GM18505 (cell line): ENCODE data around the gene LMCD1.

ENCODE experiments used
- ATAC-seq: cut with Tn5 transposase; IDR thresholded peaks from one replicate; pipeline ENCODE4 v1.9.1; 2021; ENCODE audit not compliant: unreplicated experiment
- POLR2A ChIP-seq: IDR thresholded peaks from 4 replicates; pipeline ENCODE4 v1.6.1; 2011; ENCODE audit warnings: borderline replicate concordance; ENCODE audit not compliant: insufficient read depth, insufficient read length; ENCODE audit errors: extremely low read depth

LMCD1 gene

DNA sequence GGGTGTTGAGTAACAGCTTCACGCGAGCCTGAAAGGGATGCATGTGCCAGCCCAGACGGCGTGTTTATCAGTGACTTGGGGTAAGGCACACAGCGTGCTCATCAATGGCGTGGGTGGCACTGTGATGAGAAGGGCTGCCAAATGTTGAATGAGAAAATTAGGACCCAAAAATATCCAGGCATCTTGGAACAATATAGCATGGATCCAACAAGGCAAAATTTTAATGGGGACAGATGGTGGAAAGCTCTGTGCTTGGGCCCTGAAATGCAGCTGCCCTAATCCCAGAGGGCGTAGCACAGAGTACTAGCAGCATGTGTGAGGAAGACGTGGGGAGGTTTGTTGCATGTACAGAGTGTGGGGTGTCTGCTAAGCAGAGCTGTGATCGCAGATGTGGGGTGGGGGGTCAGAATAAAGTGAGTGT, 94.1 kb downstream of the LMCD1 start:
- no peak for TF ChIP-seq POLR2A
- no peak for ATAC-seq

DNA sequence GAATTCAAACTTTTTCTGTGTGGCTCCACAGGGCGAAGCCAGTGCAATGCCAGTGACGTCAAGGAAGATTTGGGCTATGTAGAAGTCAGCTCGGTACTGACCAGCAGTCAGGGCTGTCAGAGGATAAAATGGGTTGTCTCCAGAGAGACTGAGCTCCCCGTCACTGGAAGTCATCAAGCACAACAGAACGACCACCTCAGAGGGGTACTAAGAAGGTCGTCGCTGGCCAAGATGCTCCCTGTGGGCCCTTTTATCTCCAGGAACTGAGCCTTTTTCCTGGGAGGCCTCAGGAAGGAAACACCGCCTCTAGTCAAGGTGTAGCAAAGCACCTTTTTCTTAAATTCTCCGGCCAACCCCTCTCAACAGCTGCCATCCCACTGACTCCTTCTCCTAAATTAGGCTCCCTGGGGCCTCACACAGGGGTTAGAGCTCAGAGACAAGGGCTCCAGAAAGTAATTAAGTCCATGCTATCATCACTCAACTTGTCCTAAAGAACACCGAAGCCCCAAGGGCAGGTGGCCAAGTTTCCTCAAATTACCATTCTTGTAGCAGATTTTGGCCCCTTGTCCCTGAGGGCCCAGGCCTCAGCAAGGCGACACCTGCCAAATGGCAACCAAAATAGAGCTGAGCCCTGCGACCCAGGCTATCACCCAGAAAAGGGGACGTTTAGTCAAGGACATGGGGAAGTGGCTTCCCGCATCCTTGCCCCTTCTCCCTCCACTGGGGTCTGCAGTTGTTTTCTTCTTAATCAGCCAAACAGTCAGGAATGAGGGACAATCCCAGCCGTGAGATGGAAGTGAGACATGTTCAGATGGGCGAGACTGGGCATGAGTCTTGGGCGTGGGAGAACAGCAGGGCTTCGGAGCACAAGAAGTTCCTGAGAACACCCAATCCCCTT, 94.9 kb downstream of the LMCD1 start:
- no peak for TF ChIP-seq POLR2A
- ATAC-seq, result no peak

DNA sequence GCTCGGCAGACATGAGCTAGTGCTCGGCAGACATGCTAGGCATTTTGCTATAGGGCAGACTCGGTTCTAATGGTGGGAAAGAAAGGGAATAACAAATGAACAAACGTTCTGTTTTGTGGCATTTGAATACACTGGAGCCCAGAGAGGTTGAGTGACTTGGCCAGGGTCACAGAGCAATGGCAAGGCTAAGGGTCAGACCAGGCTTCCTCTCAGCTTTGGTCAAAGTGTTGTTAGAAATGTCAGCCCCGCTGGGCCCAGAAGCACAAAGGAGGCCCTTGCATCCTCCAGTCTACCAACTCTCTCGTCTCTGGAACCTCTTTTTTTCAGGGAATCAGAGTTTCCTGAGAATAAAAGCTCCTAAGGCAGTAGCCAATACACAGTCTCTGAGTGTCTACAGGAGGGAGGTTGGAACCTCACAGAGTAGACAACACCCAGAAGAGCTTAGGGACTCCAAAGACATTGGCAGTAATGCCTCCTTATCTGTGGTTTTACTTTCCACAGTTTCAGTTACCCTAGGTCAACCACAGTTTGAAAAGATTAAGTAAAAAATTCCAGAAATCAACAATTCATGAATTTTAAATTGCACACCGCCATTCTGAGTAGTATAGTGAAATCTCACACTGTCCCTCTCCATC, 95.7 kb downstream of the LMCD1 start:
- ATAC-seq, result no peak
- TF ChIP-seq POLR2A, result no peak

DNA sequence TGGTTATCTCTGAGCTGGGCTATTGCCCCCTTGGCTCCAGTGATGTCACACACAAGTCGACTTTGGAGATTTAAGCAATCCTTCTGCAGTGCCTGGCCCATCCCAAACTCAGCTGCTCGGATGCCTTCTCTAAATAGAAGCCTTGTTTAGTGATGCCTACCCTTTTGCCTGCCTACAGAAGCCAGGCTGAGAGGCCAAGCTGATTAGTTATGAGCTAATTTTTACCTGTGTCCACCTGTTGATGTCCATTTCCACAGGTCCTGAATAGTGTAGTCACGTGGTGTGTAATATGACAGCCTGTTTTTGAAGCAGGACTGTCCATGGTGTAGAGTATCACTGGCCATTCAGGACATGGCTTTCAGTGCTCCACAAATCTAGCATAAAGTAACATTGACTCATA, 97.5 kb downstream of the LMCD1 start:
- ATAC-seq, result no peak
- TF ChIP-seq POLR2A, result no peak

DNA sequence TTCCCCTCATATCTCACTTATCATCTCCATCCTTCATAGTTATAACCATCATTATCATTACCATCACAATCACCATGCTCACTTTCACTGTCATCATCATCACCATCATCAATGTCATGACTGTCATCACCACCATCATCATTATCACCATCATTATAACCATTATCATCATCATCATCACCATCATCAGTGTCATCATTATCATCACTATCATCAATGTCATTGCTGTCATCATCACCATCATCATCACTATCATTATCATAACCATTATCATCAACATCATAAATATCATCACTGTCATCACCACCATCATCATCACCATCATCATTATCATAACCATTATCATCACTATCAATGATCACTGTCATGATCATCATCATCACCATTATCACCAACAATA, 98.8 kb downstream of the LMCD1 start:
- no peak for TF ChIP-seq POLR2A
- no peak for ATAC-seq

DNA sequence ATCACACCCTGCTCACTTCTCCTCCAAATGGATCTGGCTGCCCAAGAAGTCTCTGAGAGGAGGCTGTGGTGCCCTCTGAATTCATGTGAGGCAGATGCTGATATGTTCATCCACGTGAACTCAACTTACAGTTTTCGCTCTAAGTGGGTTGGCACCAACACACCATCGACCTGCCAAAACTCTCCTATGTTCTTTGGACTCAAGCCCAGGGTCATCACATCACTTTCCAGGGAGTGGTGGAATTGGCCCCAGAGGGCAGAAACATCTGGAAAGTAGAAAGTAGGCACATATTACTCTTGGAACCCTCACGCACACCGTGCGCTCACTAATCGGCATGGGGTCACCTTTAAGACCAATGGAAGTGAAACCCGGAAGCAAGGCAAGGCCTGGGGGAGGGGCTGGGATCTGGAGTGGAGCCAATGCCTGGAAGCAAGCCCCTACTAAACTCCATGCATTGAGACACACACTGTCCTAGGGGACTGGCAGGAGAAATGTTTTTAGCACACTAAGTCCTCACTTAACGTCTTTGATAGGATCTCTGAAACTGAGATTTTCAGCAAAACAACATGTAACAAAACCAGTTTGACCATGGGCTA, 101.6 kb downstream of the LMCD1 start:
- no peak for ATAC-seq
- TF ChIP-seq POLR2A, result no peak

DNA sequence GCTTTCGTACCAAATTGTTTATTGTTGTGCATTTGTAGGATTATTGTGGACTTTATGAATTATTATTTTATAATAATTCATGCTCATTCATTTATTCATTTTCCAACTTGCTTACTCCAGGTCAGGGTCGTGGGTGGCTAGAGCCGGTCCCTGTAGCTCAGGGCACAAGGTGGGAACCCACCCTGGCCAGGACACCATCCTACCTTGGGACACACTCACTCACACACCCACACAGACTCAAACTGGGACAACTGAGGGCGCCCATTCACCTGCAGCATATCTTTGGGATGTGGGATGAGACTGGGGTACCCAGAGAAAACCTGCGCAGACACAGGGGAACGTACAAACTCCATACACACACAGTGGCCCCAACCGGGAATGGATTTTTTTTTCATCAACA, 102.4 kb downstream of the LMCD1 start:
- TF ChIP-seq POLR2A, result no peak
- ATAC-seq, result no peak

DNA sequence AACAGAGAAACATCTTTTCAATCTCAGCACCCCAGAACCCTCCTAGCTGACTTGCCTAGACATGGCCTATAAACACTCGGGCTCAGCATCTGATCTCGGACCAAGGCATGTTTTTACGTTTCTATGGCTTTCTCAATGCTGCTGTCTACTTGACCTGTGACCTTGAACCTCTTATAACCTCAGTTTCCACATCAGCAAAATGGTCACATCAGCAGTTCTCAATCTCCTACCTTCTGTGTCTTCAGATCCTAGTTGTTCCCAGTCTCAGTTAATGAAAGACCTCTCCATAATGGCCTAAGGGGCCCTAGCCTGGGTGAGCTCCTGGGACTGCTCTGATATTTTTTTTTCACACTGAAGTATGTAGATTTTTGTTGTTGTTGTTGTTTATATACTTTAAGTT, 103.4 kb downstream of the LMCD1 start:
- TF ChIP-seq POLR2A, result no peak
- ATAC-seq, result no peak

DNA sequence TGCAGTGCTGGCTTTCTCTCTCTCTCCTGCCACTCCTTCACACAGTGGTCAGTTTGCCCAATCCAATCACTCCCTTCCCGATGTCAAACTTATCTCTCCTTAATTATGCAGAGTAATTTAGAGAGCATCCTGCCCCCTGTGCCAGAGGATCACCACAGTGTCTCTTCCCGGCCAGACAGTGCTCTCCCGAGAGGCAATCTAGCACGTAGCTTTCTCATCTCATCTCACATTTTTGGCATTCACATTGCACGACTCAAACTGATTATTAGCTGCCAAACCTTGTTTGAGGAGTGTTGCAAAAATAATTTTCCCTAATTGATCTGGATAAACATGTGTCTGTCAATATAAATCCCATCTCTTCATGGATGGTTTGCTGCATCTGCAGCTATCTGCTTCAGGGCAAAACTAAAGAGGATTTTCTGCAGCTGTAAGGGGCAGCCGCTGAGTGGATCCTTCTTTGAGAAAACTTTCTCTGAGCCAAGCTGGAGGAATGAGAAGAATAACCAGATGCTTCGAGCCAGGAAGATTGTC, 105.1 kb downstream of the LMCD1 start:
- no peak for ATAC-seq
- TF ChIP-seq POLR2A, result no peak

DNA sequence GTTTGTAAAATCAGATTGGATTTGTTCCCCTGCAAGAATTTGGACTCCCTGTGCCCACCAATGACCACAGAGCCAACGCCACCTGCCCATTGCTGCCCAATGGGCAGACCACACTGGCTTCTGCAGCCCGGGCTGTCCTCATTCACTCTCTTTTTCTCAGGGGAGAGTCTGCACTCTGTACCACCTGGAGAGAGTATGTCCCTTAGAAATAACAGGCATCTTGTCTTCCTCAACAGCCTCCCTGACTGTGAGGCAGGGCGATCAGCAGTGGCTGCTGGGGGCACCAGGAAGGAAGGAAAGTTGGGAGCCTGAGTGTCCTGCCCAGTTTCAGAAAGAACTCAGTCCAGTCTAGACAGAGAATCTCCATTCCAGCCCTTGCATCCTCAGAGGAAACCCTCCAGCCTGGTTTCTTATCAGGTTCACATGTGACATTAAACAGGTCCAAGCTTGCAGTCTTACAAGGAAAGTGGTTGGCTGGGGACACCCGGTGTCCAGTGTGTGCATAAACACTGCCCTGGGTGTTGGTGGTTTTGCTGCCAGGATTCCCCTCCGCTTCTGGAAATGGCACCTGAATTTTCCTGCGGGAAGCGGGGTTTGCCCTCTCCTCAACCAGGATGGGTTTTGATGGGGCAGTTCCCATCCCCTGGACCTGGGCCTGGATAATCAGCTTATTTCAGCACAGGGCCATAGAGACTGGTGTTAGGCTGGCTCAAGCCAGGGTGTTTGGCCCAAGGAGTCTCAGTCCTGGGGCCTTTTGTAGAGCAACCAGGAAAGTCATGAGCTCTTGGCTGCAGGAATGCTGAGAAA, 105.8 kb downstream of the LMCD1 start:
- no peak for TF ChIP-seq POLR2A
- no peak for ATAC-seq

DNA sequence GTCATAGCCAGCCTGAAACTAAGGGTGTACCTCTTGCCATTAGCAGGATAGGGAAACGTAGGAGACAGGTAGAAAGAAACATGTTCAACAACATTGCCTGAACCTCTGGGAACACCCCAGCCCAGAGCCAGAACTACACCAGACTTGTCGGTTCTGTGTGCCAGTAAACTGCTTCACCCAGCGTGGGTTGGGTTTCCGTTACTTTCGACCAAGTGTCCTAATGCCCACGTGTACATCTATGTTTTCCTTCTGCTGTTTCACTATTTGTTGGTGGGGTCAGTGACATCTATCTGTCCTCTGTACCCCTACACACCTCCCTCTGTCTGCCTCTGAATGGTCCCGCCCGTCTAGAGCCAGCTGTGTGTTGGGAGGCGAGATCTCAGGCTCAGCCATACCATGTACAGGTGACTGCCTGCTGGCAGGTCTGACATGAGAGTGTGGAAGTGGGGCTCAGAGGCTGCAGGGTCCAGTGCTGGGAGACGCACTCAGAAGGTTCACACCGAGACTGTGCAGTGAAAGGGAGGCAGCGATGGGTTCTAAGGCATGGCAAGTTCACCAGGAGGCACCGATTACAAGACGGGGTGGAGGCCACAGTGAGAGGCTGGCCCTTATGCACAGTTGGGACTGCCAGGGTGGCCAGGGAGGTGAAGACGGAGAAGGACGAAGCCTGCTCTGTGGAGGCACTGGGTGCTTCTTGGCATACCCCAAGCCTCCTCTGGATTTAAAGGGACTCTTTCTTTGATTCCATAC, 106.6 kb downstream of the LMCD1 start:
- no peak for ATAC-seq
- no peak for TF ChIP-seq POLR2A

DNA sequence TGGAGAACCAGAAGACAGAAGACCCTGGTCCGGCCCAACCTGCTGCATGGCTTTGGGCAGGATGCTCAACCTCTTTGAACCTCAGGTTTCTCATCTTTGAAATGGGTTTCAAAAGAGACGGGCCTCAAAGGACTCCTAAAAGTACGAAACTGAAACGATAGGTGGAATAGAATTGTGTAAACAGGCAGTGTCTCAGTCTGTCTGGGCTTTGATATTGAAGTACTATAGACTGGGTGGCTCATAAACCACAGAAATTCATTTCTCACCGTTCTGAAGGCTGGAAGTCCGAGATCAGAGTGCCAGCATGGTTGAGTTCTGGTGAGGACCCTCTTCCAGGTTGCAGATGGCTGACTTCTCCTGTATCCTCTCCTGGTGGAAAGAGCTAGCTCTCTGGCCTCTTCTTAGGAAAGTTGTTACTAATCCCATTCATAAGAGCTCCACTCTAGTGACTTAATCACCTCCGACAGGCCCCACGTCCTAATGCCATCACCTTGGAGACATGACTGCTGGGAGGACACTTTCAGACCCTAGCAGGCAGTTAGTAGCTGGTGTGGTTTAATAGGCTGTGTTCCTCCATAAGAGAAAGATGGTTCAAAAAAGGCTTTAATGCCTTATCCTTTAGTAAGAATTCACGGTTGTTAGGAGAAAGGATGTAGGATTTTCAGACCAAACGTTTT, 107.3 kb downstream of the LMCD1 start:
- no peak for ATAC-seq
- no peak for TF ChIP-seq POLR2A
